DMS114 treated with DMSO at 0.1 percent for 48 hours (cell line): ENCODE data around the gene LGALS1.

Experiments used
- DNase-seq: peaks from one replicate; lab custom pipeline; 2025; ENCODE audit not compliant: unreplicated experiment; lab: John Stamatoyannopoulos, UW

Gene LGALS1

DNA sequence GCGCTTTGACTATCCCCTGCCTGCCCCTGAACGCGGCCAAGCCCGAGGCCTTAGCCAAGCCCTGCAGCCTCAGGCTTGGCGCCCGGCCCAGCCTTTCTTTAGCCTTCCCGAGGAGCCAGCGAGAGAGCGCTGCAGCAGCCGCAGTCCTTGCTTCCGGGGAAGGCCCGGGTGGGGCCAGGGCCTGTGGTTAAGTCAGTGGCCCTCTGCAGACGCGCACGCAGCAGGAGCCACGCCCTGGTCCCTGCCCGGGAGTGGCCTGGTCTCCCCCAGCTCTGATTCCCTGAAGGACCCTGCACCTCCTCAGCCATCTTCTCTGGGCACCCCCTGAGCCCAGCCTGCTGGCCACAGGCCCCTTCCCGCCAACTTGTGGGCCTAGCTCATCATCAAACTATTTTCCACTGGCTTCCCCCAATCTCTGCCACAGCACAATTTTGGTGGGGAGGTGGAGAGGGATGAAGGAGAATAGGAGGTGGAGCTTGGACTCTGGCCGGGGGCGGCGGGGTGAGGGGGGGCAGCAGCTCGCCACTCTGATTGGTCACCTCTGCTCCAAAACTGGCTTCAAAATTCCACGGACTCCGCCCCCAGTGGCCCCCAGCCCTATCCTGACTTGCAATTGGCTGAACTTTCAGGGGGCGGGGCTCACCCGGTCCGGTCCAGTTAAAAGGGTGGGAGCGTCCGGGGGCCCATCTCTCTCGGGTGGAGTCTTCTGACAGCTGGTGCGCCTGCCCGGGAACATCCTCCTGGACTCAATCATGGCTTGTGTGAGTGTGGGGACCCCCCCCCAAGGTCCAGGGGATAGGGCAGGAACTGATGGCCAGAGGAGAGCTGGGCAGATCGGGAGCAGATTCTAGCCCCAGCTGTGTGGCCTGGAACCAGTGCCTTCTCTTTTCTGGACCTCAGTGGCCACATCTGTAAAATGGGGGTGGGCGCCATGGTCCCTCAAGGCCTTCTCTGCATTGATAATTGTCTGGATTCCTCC, at the start of gene LGALS1:
Gene LGALS1, plus strand, starts transcription at position 686 of the 979 bp plus-strand sequence. Its CDS starts 67 bp downstream, at position 753.
- DNase-seq = peak; percentile 79

DNA sequence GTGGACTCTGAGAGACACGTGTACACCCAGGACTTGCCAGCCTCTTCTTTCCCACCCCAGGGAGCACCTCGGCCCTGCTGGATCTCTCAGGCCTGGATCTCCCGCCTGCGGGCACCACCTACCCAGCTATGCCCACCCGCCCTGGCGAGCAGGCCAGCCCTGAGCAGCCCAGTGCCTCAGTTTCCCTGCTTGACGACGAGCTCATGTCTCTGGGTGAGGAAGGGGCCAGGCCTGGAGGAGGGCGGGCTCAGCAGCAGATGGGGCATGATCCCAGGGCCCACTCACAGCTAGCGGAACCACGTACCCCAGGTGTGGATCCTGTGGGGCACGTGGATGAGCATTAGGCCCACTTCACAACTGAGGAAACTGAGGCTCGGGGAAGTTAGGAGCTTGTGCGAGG, 49.7 kb upstream of the LGALS1 start:
- no peak for DNase-seq

DNA sequence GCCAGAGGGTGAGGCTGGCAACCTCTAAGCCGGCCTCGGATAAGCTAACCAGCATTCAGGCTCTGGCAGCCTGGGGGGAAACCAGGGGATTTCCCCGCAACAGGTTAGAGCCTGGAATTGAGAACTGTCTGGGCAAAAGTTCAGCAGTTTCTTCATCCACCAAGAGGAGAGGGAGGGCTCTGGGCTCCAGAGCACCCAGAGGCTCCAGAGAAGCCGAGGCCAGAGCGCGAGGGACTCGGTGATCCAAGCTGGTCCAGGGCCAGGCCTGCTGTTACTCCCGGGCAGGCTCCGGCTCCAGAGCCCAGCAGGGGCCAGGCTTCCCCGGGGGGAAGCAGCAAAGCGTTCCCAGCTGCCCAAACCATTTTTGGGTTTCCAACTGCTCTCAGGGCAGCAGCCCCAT, 49.3 kb upstream of the LGALS1 start:
- no peak for DNase-seq

DNA sequence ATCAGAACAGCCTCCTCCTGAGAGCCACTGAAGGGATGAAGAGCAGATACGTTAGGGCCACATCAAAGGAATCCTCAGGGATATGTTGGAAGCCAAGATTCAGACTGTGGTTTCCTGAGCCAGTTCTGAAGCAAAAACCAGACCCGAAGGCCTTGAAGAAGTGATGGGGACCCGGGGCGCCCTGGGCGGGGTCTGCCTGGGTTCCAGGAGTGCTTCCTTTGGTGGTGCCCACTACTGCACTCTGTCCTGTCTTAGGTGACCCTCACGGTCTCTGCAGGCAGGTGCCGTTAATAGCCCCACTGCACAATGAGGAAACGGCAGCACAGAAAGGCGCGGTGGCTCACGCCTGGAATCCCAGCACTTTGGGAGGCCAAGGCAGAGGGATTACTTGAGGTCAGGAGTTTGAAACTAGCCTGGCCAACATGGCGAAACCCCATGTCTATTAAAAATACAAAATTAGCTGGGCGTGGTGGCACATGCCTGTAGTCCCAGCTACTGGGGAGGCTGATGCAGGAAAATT, 48.8 kb upstream of the LGALS1 start:
- DNase-seq = no peak

DNA sequence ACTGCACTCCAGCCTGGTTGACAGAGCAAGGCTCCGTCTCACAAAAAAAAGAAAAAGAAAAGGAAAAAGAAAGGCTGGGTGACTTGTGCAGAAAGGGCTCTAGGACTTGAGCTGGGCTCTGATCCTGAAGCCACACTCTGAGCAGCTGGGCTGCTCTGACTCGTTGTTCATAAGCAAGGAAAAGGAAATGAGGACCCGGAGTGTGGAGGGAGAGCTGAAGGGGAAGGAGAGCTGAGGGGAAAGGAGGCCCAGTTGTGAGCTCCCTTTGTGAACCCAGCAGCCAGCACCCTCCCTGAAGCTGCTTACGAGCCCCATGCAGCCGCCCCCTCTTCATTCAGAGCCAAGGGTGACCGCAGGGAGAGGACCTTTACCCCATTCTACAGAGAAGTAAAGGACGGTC, 48.3 kb upstream of the LGALS1 start:
- no peak for DNase-seq

DNA sequence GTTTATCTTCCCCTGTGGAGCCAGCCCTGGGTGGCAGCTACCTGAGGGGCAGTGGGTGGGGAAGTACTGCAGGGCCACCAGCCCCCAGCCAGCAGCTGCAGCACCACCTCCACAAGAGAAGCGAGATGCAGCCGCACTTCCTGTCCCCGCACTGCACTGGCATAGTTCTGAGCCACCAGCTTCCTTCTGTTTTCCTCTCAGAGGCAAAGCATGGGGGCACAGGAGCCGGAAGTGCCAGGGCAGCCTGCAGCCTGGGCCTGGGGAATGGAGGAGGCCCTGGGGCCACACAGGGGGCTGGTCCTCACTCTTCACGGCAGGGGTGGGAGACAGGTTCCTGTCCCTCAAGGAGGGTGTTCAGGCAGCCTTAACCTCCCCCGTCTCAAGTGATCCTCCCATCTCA, 47.9 kb upstream of the LGALS1 start:
- DNase-seq = no peak

DNA sequence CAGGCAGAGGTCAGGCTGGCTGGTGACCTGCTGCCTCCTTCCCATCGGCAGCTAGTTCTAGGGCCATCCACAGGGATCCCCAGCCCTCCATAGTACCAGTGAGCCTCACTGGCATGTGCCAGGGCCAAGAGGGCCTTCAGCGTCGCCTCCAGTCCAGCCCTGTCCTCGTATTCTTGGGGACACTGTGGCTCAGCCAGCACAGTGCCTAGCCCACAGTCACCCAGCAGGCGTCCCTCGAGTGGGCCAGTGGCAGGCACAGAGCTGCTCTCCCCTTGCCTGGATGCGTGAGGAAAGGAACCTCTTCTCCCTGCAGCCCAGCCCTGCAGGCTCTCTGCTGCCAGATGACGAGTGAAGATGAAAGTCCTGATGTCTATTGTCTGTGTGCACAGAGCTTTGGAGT, 46.6 kb upstream of the LGALS1 start:
- DNase-seq = no peak

DNA sequence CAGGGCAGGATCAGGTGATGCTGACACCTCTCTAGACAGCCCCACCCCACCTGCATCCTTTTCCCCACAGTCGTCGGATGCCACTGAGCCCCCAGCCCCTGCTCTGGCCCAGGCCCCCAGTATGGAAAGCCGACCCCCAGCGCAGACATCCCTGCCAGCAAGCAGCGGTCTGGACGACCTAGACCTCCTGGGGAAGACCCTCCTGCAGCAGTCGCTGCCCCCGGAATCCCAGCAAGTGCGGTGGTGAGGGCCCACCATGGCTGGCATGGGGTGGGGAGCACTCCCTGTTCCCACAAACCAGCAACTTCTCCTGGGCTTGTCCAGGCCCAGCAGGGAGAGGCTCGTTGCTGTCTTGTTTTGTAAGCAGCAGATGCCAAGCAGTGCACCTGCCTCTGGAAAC, 45.5 kb upstream of the LGALS1 start:
- no peak for DNase-seq

DNA sequence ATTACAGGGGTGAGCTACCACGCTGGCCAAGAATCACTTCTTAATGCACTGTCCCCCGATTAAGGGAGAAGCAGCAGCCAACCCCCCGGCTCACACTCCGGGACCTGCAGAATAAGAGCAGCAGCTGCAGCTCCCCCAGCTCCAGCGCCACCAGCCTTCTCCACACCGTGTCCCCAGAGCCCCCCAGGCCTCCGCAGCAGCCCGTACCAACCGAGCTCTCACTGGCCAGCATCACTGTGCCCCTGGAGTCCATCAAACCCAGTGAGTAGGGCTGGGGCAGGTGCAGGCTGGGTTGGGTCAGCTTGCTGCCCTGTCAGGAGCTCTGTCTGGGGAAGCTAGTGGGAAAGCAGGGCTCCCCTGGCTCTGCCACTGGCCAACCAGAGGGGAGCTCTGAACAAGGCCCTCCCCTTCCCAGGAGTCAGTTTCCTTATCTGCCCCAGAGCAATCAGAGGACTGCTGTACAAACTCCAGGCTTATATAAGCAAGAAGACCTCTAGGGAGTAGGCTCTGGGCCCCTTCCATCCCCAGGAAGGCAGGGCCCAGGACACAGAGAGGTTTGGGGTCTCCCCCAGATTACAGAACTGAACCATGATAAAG, 44.5 kb upstream of the LGALS1 start:
- DNase-seq = no peak

DNA sequence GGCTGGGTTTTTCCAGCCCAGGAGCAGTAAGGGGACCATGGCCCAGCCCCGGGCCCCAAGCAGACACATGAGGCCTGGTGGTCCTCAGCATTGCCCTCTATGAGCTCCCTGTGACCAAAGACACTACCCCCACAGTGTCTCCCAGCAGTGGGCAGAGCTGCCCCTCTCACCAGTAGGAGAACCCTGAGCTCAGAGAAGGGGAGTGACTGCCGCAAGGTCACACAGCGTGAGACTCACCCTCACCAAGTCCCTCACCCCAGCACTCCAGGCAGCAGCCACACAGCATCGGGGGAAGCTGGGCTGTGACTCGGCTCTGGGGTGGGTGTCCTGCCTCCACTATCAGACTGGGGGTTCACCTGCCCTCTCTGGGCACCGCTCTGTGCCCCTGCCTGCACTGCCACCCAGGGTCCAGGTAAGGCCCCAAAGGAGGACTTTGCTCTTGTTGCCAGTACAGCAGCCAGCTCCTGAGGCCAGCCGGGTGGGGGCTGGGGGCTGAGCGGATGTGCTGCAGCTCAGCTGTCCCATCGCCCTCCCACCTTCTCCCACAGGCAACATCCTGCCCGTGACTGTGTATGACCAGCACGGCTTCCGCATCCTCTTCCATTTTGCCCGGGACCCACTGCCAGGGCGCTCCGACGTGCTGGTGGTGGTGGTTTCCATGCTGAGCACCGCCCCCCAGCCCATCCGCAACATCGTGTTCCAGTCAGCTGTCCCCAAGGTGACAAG, 43.8 kb upstream of the LGALS1 start:
- DNase-seq = no peak

DNA sequence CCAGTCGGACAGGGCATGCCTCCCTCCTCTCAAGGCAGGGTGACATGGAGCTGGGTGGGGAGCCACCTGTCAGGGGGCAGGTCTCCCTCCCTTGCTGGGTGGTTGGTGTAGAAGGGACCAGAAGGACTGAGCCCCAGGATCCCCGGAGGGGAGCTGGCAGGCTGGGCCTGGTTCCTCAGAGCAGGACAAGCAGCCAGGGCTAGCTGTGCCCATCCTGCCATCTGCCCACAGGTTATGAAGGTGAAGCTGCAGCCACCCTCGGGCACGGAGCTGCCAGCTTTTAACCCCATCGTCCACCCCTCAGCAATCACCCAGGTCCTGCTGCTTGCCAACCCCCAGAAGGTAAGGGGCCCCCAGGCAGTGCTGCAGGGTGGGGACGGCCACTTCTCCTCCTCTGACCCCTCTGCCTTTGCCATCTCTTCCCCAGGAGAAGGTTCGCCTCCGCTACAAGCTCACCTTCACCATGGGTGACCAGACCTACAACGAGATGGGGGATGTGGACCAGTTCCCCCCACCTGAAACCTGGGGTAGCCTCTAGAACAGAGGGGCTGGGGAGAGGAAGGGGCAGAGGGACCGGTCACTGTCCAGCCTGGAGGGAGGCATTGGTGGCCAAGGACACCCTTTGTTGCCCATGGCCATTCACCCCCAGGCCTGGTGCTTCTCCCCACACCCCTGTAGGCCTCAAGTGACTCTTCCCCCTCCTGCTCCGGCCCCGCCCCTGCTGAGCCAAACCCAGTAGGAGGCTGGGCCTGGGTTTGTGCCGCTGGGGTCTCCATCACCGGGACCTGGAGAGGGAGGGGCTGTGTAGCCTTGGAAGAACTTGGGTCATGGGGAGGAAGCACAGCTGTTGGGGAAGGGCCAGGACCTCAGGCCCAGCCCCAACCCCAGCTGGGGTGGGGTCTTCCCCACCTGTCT, 43.0 kb upstream of the LGALS1 start:
- no peak for DNase-seq

DNA sequence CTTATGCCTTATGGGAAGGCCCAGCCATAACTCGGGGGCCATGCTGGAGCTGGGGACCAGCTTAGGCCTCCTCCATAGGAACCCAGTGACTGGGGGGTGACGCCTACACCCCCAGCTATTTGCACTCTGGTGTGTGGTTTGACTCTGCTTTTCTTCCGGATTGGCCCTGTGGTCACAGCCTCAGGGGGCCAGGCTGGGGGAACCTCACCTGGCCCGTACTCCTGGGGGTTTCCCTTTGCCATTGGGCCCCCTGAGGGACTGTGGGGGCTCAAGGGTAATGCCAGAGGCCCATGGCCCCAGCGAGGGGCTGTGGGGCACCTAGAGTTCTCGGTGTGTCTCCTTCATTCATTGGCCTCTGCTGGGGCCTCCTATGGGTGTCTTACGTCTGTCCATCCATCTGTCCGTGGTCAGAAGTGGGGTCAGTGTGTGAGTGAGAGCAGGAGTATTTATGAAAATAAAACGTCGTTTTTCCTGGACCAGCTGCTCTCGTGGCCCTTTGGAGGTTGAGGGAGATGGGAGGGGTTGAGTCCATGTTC, 42.3 kb upstream of the LGALS1 start:
- no peak for DNase-seq

DNA sequence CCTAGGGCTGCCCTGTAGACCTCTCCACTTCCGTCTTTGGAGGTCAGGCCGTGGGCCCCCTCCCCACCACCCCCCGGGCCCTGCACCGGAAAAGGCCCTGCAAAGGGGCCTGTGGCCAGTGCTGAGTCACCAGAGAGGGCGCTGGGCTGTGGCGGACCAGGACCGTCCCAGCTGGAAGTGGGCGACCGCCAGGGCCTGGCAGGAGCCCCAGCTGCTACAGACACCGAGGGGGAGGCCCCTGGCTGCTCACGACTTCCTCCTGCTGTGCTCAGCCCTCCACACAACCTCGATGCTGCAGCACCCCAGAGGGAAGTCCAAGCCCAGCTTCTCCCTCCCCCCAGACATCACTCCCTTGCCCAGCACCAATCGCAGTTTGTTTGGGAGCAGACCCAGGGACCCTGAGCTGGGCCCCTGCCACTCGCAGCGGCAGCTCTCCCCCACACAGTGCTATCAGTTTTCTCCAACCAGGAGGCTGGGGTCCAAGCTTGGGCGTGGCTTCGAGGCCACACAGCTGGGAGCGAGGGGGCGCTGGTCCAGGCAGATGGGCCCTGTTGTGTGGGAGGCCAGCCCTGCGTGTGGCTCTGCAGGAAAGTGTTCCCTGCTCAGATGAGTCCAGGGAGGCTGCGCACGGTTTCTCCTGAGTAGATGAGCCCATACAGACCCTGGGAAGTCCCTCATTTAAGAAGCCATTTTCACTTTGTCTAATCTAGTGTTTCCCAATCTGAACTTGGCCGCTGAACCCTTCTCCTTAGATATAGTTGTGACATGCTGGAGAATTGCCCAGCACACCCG, 41.6 kb upstream of the LGALS1 start:
- DNase-seq = no peak

DNA sequence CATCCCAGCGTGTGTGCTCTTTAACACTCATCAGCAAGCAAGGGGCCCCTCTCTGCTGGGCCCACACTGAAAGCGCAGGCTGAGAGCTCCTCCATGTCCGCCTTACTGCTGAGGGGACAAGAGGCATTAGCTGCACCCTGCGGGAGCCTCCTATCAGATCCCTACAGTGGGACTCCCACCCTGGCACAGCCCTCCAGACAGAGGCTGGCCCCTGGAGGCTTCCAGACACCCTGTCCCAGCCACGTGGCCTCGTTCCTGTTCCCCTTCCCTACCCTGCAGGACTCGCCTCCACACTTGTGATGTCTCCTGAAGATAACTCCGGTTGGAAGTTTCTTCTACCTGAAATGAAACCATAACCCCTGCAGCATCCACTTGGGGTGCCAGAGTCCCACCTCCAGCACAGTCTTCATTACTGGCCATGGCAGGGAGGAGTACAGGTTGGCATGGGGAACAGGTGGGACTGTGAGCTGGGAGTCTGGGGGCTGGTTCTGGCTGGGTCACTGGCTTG, 41.0 kb upstream of the LGALS1 start:
- no peak for DNase-seq

DNA sequence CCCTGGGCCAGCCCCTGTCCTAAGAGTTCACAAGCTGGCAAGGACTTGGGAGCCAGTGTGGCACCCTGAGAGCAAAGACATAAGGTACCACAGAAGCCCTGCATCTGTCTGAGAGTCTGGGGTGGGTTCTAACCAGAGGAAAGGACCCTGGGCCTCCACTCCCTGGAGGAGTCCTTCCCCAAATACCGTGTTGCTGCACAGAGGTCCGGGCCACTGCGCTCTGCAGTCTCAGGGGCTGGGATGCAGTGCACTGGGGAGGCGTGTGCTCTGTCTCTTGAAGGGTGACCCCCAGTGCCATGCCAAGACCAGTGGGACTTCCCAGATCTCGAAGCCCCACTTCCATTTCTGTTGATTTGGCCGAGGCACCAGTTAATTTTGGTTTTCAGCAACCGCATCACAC, 40.3 kb upstream of the LGALS1 start:
- no peak for DNase-seq

DNA sequence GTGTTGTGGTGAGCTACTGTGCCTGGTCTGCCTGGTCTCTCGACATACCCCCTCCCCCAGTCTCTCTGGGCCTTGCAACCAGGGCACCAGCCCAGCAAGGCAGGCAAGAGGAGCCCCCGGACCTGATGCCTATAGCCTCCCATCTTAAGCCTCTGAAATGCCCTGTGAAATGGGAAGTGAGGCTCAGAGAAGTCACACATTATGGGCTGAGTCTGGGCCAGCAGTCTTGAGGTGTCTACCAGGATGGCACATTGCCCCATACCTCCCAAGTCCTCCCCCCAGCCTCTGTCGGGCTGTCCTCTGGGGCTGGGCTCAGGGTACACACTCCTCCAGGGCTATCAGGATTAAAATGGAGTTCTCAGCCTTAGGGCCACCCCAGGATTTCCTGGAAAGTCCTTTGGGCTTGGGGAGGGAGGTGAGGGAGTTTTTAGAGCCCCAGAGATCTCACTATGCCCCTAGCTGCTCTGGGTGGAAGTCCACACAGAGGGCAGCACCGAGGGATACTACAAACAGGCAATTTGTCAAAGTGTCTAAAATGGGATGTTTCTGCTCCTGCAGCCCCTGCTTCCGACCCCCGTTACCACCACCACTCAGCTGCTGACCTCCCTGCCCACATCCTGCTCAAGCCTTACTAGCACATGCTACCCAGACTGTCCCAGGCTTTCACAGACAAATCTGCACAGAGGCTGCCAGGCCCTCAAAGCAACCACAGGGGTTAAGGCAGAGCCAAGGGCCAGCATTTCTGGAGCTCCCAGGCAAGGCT, 39.1 kb upstream of the LGALS1 start:
- DNase-seq = no peak

DNA sequence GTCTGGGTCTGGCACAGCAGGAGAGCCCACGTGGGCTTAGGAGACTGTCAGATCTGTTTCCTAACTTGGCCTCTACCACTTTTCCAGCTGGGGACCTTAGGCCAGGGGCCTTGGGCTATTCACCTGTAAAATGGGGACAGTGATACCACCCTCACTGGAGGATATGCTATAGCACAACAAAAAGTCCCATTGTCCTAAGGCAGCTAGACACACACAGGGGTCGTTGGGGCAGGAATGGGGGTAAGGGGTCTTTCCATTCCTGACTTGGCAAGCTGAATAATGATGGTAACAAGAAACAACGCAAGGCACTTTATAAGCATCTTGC, 38.5 kb upstream of the LGALS1 start:
- DNase-seq = no peak

DNA sequence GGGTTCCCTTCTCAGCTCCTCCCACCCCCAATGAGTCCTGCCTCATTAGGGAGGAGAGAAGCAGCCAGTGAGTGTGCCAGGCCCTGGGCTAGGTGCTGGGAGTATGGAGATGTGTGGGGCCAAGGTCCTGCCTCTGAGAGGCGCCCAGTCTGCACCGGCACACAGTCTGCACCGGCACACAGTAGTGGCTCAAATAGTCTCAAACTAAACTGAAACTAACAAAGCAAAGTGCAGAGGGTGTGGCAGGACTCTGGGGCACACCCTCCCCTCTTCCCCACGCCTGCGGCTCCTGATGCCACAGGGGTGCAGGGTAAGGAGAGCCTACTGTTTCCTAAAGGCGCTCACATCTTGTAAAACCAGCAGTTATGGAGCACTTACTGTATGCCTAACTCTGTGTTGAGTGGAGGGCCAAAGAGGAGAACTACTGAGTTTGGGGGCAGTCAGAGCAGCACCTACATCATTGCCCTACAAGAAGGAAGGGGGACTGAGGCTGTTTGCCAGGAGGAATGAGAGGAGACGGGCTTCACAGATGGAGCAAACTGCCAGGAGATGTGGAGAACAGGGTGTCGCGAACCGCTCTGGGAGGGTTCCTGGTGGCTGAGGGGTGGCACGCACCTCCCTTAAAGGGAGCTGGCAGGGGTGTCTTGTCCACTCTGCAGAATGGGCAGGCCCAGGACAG, 36.9 kb upstream of the LGALS1 start:
- no peak for DNase-seq
